Fibroblast of the conjunctiva (primary cell): ENCODE data around the gene NOP53.
"Not testable (repeated sequence)": the region's sequence is repeated elsewhere in the genome, so short reads cannot be mapped to it uniquely, and the experiment has no call there.

Experiments
- DNase-seq: peaks from one replicate; pipeline ENCODE4 v3.0.0-alpha.2; 2010; ENCODE audit warnings: low read depth

Gene NOP53

DNA sequence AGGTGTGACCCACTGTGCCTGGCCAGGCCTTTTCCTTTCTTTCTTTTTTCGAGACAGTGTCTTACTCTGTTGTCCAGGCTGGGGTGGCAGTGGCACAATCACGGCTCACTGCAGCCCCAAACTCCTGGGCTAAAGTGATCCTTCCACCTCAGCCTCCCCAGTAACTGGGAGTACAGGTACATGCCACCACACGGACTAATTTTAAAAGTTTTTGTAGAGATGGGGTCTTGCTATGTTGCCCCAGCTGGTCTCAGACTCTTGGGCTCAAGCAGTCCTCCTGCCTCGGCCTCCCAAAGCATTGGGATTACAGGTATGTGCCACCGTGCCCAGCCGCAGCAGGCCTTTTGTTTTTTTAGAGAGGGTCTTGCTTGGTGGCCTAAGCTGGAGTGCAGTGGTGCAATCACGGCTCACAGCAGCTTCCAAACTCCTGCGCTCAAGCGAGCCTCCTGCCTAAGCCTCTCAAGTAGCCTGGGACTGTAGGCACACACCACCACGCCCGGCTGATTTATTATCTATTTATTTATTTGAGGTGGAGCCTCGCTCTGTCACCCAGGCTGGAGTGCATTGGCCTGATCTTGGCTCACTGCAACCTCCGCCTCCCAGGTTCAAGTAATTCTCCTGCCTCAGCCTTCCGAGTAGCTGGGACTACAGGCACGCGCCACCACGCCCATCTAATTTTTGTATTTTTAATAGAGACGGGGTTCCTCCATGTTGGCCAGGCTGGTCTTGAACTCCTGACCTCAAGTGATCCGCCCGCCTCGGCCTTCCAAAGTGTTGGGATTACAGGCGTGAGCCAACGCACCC lies 32.1 kb downstream of the NOP53 start:
- DNase-seq, result not testable (repeated sequence)

DNA sequence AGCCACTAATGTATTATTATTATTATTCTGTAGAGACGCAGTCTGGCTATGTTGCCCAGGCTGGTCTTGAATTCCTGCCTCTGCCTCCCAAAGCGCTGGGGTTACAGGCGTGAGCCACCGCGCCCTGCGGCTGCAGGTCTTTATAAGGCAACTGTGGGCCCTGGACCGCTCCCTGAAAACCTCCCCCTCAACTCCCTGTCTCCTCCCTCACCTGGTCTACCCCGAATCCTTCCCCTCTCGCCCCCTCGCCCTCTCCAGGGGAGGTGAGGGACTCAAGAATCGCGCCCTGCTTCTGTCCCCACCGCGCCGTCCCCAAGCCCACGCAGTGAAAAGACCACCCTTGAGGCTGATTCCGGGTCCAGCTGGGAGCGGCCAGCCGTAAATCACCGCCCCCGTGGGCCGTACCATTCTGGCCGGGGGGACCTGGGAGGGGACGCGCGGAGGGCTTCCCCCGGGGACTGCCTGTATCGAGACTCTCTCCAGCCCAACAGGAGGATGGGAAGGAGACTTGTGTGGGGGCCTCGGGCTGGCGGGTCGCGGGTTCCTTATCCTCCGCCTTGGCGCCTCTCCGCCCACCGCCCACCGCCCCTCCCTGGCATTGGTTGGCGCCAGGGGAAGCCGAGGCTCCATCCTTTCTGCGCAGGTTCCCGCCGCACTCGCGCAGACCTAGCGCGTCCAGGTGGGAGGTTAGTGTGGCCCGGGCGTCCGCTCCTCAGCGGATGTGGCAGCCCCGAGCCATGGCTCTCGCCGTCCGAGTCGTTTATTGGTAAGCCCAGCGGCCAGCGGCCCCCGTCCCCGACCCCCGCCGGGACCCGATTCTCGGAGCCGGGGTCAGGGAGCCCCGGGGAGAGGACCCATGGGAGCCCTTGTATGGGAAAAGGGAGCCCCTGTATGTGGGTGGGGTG lies 33.0 kb downstream of the NOP53 start, which contains the start of gene SELENOW:
SELENOW (plus strand) TSS at position 655 of the 905 bp plus-strand sequence; CDS start at position 738, 83 bp downstream.
- DNase-seq, result no peak

DNA sequence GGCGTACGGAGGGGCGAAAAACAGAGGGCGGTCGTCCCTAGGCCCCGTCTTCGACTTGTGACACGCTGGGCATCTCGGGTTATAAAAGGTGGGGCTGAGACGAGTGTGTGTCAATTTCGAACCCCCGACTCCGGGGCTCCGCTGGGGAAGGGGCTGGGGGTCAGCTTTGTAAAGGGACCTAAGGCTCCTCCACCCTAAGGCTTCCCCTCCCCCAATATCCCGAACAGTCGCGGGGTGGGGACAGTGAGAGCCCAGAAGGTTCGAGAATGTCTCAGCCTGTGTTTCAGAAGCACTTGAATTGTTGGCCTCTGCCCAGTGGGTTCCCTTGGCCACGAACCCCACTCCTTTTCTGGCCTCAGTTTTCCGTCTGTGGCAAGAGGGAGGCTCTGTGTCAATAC lies 33.6 kb downstream of the NOP53 start:
- no peak for DNase-seq

DNA sequence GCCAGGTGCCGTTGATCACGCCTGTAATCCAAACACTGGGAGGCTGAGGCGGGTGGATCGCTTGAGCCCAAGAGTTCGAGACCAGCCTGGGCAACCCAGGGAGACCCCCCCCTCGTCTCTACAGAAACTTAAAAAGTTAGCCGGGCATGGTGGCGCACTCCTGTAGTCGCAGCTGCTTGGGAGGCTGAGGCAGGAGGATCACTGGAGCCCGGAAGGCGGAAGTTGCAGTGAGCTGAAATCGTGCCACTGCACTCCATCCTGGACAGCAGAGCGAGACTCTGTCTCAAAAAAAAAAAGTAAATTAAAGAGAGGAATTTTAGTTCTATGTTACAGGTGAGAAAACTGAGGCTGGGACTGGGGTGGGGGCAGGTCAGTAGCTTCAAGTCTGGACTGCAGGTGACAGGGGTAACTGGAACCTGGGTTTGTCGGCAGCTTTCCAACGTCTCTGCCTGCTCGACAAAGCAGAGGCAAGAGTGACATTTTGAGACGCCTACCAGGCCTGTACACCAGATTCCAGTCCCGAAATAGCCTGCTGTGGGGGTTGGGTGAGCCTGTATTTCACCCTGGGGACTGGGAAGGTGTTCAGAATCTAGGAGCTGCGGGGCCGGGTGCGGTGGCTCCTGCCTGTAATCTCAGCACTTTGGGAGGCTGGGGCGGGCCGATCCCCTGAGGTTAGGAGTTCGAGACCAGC lies 34.3 kb downstream of the NOP53 start:
- no peak for DNase-seq

DNA sequence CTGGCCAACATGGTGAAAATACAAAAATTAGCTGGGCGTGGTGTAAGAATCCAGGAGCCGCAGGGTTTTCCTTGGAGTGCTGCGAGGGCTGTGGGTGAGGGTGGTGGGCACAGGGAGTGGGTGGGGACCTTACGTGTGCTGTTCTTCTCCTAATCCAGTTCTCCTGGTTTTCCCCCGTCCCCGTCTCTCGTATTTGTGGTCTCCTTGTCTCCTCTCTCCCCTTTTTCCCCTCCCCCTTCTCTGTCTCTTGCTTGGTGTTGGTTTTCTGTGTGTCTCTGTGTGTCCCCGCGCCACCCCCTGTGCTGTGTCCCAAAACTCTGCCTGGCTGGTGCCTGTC lies 34.8 kb downstream of the NOP53 start:
- no peak for DNase-seq

DNA sequence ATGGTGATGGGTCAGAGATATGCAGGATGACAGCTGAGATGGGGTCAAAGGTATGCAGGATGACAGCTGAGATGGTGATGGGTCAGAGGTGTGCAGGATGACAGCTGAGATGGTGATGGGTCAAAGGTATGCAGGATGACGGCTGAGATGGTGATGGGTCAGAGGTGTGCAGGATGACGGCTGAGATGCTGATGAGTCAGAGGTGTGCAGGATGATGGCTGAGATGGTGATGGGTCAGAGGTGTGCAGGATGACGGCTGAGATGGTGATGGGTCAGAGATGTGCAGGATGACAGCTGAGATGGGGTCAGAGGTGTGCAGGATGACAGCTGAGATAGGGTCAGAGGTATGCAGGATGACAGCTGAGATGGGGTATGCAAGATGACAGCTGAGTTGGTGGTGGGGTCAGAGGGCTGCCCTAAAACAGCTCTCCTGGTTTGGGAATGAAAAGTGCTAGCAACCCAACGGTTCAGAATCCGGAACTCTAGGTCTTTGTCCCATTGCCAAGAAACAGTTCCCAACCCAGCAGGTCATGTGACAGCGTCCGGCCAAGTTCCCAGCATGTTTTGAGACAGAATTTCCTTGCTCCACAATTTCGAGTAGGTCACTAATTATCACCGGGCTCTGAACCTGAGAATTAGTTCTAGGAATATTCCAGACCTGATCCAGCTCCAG lies 36.4 kb downstream of the NOP53 start:
- DNase-seq, result no peak

DNA sequence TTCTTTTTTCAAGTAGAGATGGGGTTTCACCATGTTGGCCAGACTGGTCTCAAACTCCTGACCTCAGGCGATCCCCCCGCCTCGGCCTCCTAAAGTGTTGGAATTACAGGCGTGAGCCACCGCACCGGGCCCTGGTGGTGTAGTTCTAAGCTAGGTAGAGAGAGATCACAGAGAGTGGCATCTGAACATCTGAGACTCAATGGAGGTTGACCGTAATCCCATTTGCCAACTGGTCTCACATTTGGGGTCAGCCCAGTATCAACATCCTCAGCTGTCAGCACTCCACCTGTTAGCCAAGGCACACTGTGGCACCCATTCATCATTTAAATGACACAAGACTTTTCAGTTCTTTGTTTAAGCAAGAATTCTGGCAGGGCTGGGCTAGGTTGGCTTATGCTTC lies 41.2 kb downstream of the NOP53 start:
- no peak for DNase-seq

DNA sequence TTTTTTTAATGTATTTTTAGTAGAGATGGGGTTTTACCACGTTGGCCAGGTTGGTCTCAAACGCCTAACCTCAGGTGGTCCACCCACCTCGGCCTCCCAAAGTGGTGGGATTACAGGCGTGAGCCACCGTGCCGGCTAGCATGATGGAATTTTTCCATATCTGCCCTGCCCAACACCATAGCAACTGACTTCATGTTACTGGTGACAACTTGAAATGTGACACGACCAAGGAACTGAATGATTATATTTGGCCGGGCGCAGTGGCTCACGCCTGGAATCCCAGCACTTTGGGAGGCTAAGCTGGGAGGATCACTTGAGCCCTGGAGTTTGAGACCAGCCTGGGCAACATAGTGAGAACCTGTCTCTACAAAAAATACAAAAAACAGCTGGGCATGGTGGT lies 42.0 kb downstream of the NOP53 start:
- not testable (repeated sequence) for DNase-seq

DNA sequence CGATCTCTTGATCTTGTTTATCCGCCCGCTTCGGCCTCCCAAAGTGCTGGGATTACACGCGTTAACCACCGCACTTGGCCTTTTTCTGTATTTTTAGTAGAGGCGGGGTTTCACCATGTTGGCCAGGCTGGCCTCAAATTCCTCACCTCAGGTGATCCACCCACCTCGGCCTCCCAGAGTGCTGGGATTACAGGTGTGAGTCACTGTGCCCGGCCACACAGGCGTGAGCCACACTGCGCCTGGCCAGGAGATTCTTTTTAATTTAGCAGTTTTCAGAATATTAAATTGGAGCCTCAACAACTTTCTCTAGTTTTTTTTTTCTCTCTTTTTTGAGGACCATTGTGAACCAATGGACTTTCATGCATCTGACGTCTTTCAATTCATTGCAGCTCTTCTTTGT lies 44.5 kb downstream of the NOP53 start:
- DNase-seq, result not testable (repeated sequence)

DNA sequence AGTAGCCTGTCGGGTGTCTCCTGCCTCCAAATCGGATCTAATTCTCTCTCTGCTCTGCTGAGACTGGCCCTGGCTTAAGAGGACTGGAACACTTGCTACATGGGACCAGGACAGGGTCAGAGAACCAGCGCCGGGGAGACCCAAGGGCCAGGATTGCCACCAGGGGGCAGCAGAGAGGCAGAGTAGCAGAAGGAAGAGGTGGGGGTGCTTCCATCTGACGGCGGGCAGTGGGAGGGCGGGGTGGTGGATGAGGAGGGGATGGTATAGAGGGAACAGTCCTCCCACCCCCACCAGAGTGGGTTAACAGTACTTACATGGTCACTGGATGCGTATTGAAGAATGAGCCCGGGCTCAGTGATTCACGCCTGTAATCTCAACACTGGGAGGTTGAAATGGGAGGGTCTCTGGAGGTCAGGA lies 45.1 kb downstream of the NOP53 start:
- DNase-seq, result peak; percentile 49

DNA sequence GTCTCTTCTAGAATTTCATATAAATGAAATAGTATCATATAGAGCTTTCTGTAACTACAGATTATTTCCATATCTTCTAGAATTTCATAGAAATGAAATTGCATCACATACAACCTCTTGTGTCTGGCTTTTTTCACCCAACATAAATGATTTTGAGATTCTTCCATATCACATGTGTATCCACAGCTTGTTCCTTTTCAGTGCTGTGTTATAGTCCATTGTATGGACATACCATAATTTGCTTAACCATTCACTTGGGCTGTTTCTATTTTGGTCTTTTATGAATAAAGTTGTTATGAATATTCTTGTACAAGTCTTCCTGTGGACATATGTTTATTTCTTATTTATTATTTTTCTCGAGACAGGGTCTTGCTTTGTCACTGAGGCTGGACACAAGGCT lies 47.3 kb downstream of the NOP53 start:
- no peak for DNase-seq

DNA sequence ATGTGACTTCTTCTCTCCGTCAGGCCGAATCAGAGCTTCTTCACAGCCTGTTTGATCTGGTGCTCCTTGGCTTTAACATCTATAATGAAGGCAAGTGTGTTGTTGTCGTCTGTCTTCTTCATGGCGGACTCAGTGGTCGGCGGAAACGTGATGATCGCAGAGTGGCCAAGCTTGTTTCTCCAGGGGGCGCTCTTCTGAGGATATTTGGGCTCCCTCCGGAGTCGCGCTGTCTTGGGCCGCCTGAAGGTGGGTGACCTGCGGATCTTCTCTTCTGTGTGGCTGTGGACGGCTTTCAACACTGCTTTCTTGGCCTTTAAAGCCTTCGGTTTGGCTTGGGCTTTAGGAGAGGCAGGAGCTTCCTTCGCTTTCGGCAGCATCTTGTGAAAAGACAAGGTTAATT lies 49.2 kb downstream of the NOP53 start:
- DNase-seq, result no peak

DNA sequence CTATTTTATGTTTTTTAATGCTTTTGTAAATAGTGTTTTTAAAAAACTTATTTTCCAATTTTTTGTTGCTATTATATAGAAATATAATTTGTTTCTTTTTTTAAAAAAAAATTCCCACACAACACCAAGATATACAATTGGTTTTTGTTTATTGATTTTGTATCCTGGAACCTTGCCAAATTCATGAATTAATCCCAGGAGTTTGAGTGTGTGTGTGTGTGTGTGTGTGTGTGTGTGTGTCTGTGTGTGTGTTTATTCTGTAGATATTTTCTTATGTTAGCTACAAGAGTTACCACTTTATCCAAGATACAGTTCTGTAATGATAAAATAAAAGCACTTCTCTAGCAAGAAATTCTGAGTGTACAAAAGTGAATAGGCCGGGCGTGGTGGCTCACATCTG lies 51.4 kb downstream of the NOP53 start:
- DNase-seq, result no peak

DNA sequence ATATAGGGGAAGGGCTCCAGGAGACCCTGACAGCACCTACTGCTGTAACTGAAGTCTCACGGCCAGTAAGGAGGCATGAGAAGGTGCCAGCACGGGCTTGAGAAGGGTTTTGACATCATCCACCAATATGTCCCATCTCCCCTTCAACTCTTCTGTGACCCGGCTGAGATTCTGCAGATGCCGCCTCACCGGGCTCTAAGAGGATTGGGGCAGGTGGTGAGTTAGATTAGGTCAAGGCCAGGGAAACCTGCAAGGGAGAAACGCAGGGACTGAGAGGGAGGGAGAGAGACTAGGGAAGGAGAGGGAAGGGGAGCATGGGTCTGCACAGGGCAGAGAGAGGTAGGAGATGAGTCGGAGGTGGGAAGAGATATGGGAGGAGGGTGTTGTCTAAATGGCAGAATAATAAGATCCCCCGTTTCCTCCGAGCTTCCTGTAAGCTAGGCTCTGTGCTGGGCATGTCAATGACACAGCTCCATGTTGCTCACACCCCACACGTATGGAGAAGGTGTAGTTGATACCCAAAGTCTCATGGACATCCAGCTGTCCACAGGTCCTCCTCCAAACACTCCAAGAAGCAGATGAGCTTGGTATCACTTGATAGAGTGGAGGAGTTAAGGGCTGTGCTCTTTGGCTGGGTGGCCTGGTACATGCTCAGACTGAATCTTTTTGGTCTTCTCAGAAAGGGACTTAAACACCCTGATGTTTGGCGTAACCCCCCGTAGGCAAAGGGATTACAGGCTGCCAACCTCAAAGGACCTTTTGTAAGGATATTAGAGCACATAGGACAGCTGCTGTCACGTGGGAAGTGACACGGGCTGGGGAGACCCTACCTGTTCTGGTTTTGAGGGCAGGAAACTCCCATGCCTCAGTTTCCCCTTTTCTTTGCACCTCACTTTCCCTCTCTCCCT lies 52.9 kb downstream of the NOP53 start:
- no peak for DNase-seq

DNA sequence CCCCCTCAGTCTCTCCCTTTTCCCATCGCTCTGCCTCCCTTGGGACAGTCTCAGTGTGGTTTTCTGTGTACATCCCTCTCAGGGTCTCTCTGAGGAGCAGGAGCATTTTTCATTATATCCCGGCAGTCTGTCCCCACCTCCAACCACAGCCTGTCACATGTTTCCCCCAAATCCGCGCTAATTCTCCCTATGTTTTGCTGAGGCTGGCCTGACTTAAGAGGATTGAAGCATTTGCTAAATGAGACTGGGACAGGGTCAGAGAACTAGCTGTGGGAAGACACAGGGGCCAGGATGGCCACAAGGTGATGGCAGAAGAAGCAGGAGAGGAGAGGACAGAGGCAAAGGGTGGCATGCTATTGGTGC lies 53.5 kb downstream of the NOP53 start:
- no peak for DNase-seq

DNA sequence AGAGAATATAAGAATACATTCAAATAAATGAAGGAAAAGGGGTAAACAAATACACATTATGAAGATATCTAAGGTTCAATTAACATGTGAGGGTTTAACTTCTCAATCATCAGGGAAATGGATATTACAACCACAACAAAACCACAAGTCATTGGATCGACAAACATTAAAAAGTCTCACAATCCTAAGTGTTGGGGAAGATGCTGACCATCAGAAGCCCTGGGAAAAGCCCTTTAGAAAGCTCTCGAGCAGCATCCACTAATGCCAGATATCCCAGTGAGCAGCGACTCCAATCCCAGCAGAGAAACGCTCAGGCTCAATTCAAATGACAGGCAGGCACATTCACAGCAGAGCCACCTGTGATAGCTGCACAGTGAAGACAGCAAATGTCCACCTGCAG lies 55.9 kb downstream of the NOP53 start:
- no peak for DNase-seq

DNA sequence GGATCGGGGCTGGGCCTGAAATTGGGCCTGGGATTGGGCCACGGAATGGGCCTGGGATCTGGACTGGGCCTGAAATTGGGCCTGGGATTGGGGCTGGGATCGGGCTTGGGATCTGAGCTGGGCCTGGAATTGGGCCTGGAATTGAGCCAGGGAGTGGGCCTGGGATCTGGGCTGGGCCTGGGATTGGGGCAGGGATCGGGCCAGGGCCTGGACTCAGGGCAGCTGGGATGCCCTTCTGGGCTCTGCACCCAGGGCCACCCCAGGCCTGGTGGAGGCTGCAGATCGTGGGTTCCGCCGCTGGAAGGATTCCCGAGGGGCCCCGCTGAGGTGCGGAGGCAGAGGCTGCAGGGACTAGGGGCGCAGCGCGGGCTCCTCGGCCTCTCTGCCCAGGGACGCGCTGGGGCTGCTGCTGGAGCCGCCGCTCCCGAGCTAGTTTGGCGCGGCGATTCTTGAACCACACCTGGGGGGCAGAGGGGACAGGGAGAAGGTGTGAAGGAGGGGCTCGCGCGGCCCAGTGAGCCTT lies 57.2 kb downstream of the NOP53 start:
- no peak for DNase-seq

DNA sequence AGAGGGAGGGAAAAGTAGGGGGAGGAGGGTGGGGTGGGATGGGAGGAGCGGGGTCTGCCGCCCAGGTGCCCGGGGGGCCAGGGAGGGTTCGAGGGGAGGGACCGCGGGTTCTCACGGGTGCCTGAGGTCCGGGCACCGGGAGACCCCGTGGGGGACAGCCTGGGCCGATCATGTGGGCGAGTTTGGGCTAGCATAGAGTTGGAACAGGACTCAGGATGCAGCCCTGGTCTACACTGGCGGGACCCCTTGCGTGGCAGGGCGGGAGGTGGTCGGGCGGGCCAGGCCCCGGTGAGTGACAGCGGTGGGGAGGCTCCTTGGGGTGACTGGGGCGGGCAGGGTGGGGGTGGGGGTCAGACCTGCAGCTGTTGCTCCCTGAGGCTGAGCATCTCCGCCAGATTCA lies 57.8 kb downstream of the NOP53 start:
- not testable (repeated sequence) for DNase-seq

DNA sequence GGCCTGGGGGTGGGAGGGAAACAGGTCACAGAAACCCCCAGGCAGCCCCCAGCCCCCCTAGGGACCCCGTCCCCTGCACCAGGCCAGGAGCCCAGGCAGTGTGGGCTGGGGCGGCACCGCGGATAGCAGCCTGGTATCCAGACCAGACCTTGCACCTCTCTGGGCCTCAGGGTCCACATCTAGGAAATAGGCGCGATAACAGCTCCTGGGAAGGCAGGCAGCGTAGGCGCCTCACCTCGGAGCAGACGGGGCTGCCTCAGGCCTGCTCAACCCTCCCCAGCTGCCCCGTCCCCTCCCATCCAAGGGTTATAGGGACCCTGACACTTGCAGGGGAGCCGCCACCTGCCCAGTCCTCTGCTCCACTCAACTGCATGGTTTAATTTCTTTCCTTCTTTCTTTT lies 58.3 kb downstream of the NOP53 start:
- not testable (repeated sequence) for DNase-seq

DNA sequence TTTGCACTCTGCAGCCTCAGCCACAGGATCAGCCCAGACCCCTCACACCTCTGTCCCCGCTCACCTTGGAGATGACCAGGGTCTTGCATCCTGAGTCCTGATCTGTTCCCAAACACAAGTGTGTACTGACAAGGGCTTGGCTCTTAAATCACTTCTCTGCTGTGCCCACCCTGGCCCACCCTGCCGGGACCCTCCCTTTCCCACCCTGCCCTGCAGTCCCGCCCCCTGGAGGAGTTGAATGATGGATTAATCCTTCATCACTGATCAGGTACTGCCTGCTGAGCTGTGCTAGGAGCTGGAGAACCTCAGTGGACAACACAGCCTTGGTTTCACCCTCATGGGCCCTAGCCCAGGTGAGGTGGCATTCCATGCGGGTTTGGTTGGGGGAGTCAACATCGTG lies 59.1 kb downstream of the NOP53 start, which contains the start of gene TPRX1:
TPRX1 (minus strand) TSS at position 101 of the 400 bp plus-strand sequence; CDS start at position 89, 12 bp downstream.
- not testable (repeated sequence) for DNase-seq

DNA sequence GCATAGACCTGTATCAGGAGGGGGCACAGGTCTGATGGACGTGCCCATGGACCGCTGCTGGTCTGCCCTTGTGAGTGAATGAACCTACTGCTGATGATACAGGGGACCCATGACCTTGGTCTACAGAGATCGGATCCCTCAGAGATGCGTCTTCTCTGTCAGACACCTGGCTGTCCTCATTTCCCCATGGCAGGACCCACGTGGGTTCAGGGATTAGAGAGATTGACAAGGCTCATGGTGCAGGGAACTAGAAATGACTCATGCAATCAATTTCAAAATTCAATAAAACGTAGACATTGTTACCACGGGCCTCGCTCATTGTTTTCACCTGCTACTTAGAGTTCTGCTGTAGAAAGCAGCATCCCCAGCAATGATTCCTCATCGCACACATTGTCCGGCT lies 60.0 kb downstream of the NOP53 start:
- no peak for DNase-seq
